ENCODE results near the gene KDM4D. TPM values are rescaled to one million over a fixed set of nuclear protein-coding genes. Genes with fewer than 3 reads are reported as not detected.

The KDM4D gene
- polyA plus RNA-seq, 3 donors: 0.03 to 0.16 TPM; not detected in 1

DNA sequence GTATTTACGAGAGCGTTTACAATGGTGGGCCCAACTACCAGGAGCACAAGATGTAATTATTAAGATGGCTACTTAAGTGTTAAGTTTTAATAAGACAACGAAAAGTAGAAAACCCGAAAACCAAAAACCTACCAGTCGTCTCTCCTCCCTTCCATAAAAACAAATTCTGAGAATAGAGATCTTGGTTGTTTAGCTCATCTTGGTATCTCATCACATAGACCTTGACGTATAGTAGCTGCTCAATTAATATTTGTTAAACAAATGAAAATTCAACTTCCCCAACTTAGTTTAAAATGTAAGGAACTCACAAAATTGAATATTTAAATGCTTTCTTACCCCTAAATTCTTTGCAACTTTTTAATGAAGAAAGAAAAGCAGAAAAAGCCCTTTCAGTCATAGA, 669 bp downstream of the KDM4D start:
- intact Hi-C loops (cut with micrococcal nuclease): loop anchor here (5.0 kb wide), 1 partner anchor 813 kb away; the partner anchor contains the start of gene FAM76B (in 2 of the 2)
- H3K27ac ChIP-seq (ENCODE audit: low read depth in 1 of 2, low read length in 2 of 2): peak overlapping the region in 1 of 2 donors; percentile 94

DNA sequence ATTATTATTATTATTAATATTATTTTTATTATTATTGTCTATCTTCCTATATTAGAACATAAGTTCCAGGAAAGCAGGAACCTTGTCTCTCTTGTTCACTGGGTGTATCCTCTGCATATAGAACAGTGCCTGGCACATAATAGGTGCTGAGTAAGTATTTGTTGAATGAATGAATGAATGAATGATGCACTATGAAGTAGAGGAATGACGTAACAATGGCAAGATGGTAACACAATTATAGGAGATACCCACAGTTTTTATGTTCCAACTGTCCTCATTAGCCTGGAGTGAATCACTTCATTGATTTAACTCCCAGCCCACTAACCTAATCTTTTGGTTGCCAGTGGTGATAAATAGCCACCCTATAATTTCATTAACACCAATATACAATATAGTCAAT, 2.1 kb downstream of the KDM4D start:
- Mint-ChIP-seq H3K9me3 (peaks cover 0 to 5% (median 0%) of the 10 kb centered on the region in 7 donors), H3K27me3 (ENCODE audit: low read depth in 3 of 3) (peaks cover 2 to 4% (median 2%) of the 10 kb centered on the region in 3 donors), H3K4me1 (peaks cover 5% of the 10 kb centered on the region), H3K36me3 (peaks cover 12 to 15% of the 10 kb centered on the region in 2 donors), H3K4me3 (no peak overlapping the region), H3K27ac (no peak overlapping the region)
- TF ChIP-seq, protein P1, sequence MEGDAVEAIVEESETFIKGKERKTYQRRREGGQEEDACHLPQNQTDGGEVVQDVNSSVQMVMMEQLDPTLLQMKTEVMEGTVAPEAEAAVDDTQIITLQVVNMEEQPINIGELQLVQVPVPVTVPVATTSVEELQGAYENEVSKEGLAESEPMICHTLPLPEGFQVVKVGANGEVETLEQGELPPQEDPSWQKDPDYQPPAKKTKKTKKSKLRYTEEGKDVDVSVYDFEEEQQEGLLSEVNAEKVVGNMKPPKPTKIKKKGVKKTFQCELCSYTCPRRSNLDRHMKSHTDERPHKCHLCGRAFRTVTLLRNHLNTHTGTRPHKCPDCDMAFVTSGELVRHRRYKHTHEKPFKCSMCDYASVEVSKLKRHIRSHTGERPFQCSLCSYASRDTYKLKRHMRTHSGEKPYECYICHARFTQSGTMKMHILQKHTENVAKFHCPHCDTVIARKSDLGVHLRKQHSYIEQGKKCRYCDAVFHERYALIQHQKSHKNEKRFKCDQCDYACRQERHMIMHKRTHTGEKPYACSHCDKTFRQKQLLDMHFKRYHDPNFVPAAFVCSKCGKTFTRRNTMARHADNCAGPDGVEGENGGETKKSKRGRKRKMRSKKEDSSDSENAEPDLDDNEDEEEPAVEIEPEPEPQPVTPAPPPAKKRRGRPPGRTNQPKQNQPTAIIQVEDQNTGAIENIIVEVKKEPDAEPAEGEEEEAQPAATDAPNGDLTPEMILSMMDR (IDR thresholded peaks at IDR 0.05): no peak
- Histone ChIP-seq H3K4me3 (replicated peaks in 1 of 3; ENCODE audit: low read depth in 2 of 3, low read length in 3 of 3) (no peak overlapping the region), H2AFZ (ENCODE audit: insufficient read depth, low read depth, low read length, poor library complexity, severe bottlenecking) (no peak overlapping the region), H3K4me1 (ENCODE audit: control insufficient read depth in 1 of 2, insufficient read depth in 2 of 2, low read length in 2 of 2) (peaks cover 12 to 16% of the 10 kb centered on the region in 2 donors), H3K27ac (ENCODE audit: low read depth in 1 of 2, low read length in 2 of 2) (no peak overlapping the region), H3K4me2 (replicated peaks; ENCODE audit: extremely low read depth, low read length, poor library complexity, severe bottlenecking) (no peak overlapping the region), H3K9me3 (replicated peaks in 1 of 2; ENCODE audit: control insufficient read depth in 1 of 2, insufficient read depth in 1 of 2, low read length in 2 of 2) (no peaks in the 10 kb centered on the region), H3K79me2 (ENCODE audit: insufficient read depth, low read length) (peaks cover 17% of the 10 kb centered on the region), H4K20me1 (ENCODE audit: insufficient read depth, low read length) (no peaks in the 10 kb centered on the region), H3K9ac (ENCODE audit: insufficient read depth, low read length, poor library complexity, severe bottlenecking) (no peak overlapping the region), H3K27me3 (ENCODE audit: control insufficient read depth in 2 of 2, insufficient read depth in 2 of 2, low read length in 2 of 2) (peaks cover 0 to 2% of the 10 kb centered on the region in 2 donors), H3K36me3 (replicated peaks in 1 of 2; ENCODE audit: control insufficient read depth in 1 of 2, insufficient read depth in 2 of 2, low read length in 2 of 2) (peaks cover 10 to 15% of the 10 kb centered on the region in 2 donors)
- intact Hi-C loops (cut with micrococcal nuclease): loop anchor here in 1 of 2 donors (5.0 kb wide), 1 partner anchor 112 kb away; the partner anchor contains the start of gene ENDOD1
- no CpG with 5 or more reads among the region's 1 CpG for WGBS (ENCODE audit: insufficient coverage)
- DNase-seq: no peak

More for the DNA sequence above, 669 bp downstream of the KDM4D start:
- Mint-ChIP-seq H3K4me1 (peaks cover 5% of the 10 kb centered on the region), H3K36me3 (peaks cover 26 to 28% of the 10 kb centered on the region in 2 donors), H3K27ac (peak overlapping the region in 2 of 7 donors; percentile 95 to 99), H3K9me3 (peaks cover 0 to 5% (median 0%) of the 10 kb centered on the region in 7 donors), H3K4me3 (peak overlapping the region; percentile 96 to 100), H3K27me3 (ENCODE audit: low read depth in 3 of 3) (peaks cover 0 to 4% (median 2%) of the 10 kb centered on the region in 3 donors)
- Histone ChIP-seq H3K4me1 (ENCODE audit: control insufficient read depth in 1 of 2, insufficient read depth in 2 of 2, low read length in 2 of 2) (peaks cover 12 to 16% of the 10 kb centered on the region in 2 donors), H4K20me1 (ENCODE audit: insufficient read depth, low read length) (no peaks in the 10 kb centered on the region), H3K9ac (ENCODE audit: insufficient read depth, low read length, poor library complexity, severe bottlenecking) (no peak overlapping the region), H3K79me2 (ENCODE audit: insufficient read depth, low read length) (peaks cover 17% of the 10 kb centered on the region), H3K27me3 (ENCODE audit: control insufficient read depth in 2 of 2, insufficient read depth in 2 of 2, low read length in 2 of 2) (peaks cover 0 to 2% of the 10 kb centered on the region in 2 donors), H3K4me2 (replicated peaks; ENCODE audit: extremely low read depth, low read length, poor library complexity, severe bottlenecking) (peak overlapping the region; percentile 90), H3K36me3 (replicated peaks in 1 of 2; ENCODE audit: control insufficient read depth in 1 of 2, insufficient read depth in 2 of 2, low read length in 2 of 2) (peaks cover 24 to 29% of the 10 kb centered on the region in 2 donors), H3K4me3 (replicated peaks in 1 of 3; ENCODE audit: low read depth in 2 of 3, low read length in 3 of 3) (peak overlapping the region; percentile 67 to 93 (median 91)), H2AFZ (ENCODE audit: insufficient read depth, low read depth, low read length, poor library complexity, severe bottlenecking) (peak overlapping the region; percentile 98), H3K9me3 (replicated peaks in 1 of 2; ENCODE audit: control insufficient read depth in 1 of 2, insufficient read depth in 1 of 2, low read length in 2 of 2) (no peaks in the 10 kb centered on the region)
- WGBS (ENCODE audit: insufficient coverage): no CpG with 5 or more reads among the region's 6 CpGs
- no peak for DNase-seq
- TF ChIP-seq, protein P1 (IDR thresholded peaks at IDR 0.05): no peak

All from CD14-positive monocyte (primary cell).